SH-SY5Y (cell line): ENCODE data around the gene UBE2C.

Source experiments
- GATA2 ChIP-seq: IDR thresholded peaks from 2 replicates; pipeline ENCODE4 v1.6.1; 2011; ENCODE audit warnings: mild to moderate bottlenecking, low read depth, low read length
- GATA3 ChIP-seq: IDR thresholded peaks from 2 replicates; pipeline ENCODE4 v1.6.1; 2011; ENCODE audit warnings: low read depth, mild to moderate bottlenecking, low read length, moderate library complexity

- TF ChIP-seq GATA2 (no peak), GATA3 (no peak)
Measured at GRCh38 chr20:45840700-45841198, 28.3 kb downstream of the UBE2C start.
